Hypothalamus (tissue), 51 donors: ENCODE data around the gene NGLY1.

Source experiments
- DNase-seq, 51 donors: peaks; one replicate each; lab custom pipeline; 2025; lab: John Stamatoyannopoulos, UW

Gene NGLY1

DNA sequence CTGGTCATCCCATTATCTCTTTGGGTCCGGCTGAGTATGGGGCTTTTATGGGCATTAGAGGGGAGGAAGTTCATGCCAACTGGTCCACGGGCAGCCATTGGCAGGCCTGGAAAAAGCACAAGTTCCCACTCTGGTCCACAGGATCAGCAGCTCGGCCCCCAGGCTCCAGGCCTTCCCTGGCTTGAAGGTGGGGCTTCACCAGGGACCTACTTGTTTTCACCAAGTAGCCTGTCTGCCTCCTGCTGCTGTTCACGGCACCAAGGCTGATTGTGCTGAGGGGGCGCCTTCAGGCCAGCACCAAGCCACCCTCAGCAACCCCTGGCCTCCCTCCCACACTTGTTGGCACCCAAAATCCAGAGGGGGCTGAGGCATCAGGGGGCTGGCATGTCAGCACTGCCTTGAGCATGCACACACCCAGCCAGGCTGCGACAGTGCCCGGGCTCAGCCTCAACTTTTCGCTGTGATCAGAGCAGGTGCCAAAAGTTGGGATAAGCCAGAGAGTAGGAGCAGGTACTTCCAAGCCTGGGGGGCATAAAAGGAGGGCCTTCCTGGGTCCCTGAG lies 109.4 kb downstream of the NGLY1 start:
- DNase-seq, result no peak
